HEK293 (cell line): ENCODE data around the gene KREMEN1.

Experiments used
- GLIS2 ChIP-seq: fragments of 450-650 bp; formaldehyde crosslinking; IDR thresholded peaks from 2 replicates; pipeline ENCODE4 v1.5.1; 2016; ENCODE audit warnings: missing biosample characterization, missing genetic modification characterization
- HOXD13 ChIP-seq: sonication (generic); formaldehyde crosslinking; IDR thresholded peaks from 2 replicates; pipeline ENCODE4 v1.8.0; 2022; ENCODE audit warnings: missing genetic modification reagents, borderline replicate concordance
- IKZF3 ChIP-seq: fragments of 450-650 bp; IDR thresholded peaks from 2 replicates; pipeline ENCODE4 v1.5.0; 2018; ENCODE audit warnings: missing biosample characterization, mild to moderate bottlenecking, missing genetic modification characterization, moderate library complexity
- KLF1 ChIP-seq: fragments of 450-650 bp; formaldehyde crosslinking; IDR thresholded peaks from 2 replicates; pipeline ENCODE4 v1.5.1; 2016; ENCODE audit warnings: missing biosample characterization, missing genetic modification characterization
- REPIN1 ChIP-seq: fragments of 450-650 bp; formaldehyde crosslinking; IDR thresholded peaks from 2 replicates; pipeline ENCODE4 v1.5.1; 2017; ENCODE audit warnings: missing biosample characterization, missing genetic modification characterization, low read depth
- SCRT2 ChIP-seq: fragments of 450-650 bp; formaldehyde crosslinking; IDR thresholded peaks from 2 replicates; pipeline ENCODE4 v1.5.1; 2016; ENCODE audit warnings: missing biosample characterization, missing genetic modification characterization
- SETDB1 ChIP-seq: IDR thresholded peaks from one replicate; pipeline ENCODE4 v1.6.1; 2017; ENCODE audit warnings: mild to moderate bottlenecking, low read length, moderate library complexity, mixed read lengths; ENCODE audit not compliant: insufficient read length
- SP7 ChIP-seq: fragments of 450-650 bp; formaldehyde crosslinking; IDR thresholded peaks from 2 replicates; pipeline ENCODE4 v1.5.1; 2016; ENCODE audit warnings: missing biosample characterization, missing genetic modification characterization
- WT1 ChIP-seq: fragments of 450-650 bp; formaldehyde crosslinking; IDR thresholded peaks from 2 replicates; pipeline ENCODE4 v1.5.1; 2016; ENCODE audit warnings: missing biosample characterization, missing genetic modification characterization
- ZBTB1 ChIP-seq: fragments of 450-650 bp; formaldehyde crosslinking; IDR thresholded peaks from 2 replicates; pipeline ENCODE4 v1.5.1; 2016; ENCODE audit warnings: missing biosample characterization, missing genetic modification characterization
- ZBTB17 ChIP-seq: fragments of 450-650 bp; formaldehyde crosslinking; IDR thresholded peaks from 2 replicates; pipeline ENCODE4 v1.5.1; 2016; ENCODE audit warnings: missing biosample characterization, missing genetic modification characterization
- ZBTB20 ChIP-seq: fragments of 450-650 bp; formaldehyde crosslinking; IDR thresholded peaks from 2 replicates; pipeline ENCODE4 v1.5.1; 2016; ENCODE audit warnings: missing biosample characterization, missing genetic modification characterization
- ZBTB8A ChIP-seq: fragments of 450-650 bp; formaldehyde crosslinking; IDR thresholded peaks from 2 replicates; pipeline ENCODE4 v1.5.1; 2016; ENCODE audit warnings: missing biosample characterization, missing genetic modification characterization
- ZNF184 ChIP-seq: fragments of 450-650 bp; IDR thresholded peaks from 2 replicates; pipeline ENCODE4 v1.5.1; 2018; ENCODE audit warnings: missing biosample characterization, mild to moderate bottlenecking, missing genetic modification characterization
- ZNF214 ChIP-seq: fragments of 450-650 bp; formaldehyde crosslinking; IDR thresholded peaks from 2 replicates; pipeline ENCODE4 v1.5.1; 2017; ENCODE audit warnings: missing biosample characterization, mild to moderate bottlenecking, missing genetic modification characterization, borderline replicate concordance
- ZNF223 ChIP-seq: fragments of 450-650 bp; formaldehyde crosslinking; IDR thresholded peaks from 2 replicates; pipeline ENCODE4 v1.5.1; 2016; ENCODE audit warnings: missing biosample characterization, missing genetic modification characterization
- ZNF362 ChIP-seq: fragments of 450-650 bp; formaldehyde crosslinking; IDR thresholded peaks from 2 replicates; pipeline ENCODE4 v1.5.1; 2016; ENCODE audit warnings: missing biosample characterization, missing genetic modification characterization
- ZNF48 ChIP-seq: fragments of 450-650 bp; formaldehyde crosslinking; IDR thresholded peaks from 2 replicates; pipeline ENCODE4 v1.5.1; 2016; ENCODE audit warnings: missing biosample characterization, missing genetic modification characterization
- ZNF488 ChIP-seq: fragments of 450-650 bp; formaldehyde crosslinking; IDR thresholded peaks from 2 replicates; pipeline ENCODE4 v1.5.1; 2016; ENCODE audit warnings: missing biosample characterization, missing genetic modification characterization
- ZNF544 ChIP-seq: fragments of 450-650 bp; formaldehyde crosslinking; IDR thresholded peaks from 2 replicates; pipeline ENCODE4 v1.5.0; 2017; ENCODE audit warnings: missing biosample characterization, missing genetic modification characterization
- ZNF549 ChIP-seq: fragments of 450-650 bp; IDR thresholded peaks from 2 replicates; pipeline ENCODE4 v1.5.1; 2018; ENCODE audit warnings: missing biosample characterization, missing genetic modification characterization, mild to moderate bottlenecking, inconsistent platforms, moderate library complexity
- ZNF580 ChIP-seq: fragments of 450-650 bp; formaldehyde crosslinking; IDR thresholded peaks from 2 replicates; pipeline ENCODE4 v1.5.1; 2016; ENCODE audit warnings: missing biosample characterization, missing genetic modification characterization
- ZNF596 ChIP-seq: fragments of 450-650 bp; IDR thresholded peaks from 2 replicates; pipeline ENCODE4 v1.5.0; 2018; ENCODE audit warnings: missing biosample characterization, mild to moderate bottlenecking, missing genetic modification characterization, moderate library complexity
- ZNF610 ChIP-seq: fragments of 450-650 bp; formaldehyde crosslinking; IDR thresholded peaks from 2 replicates; pipeline ENCODE4 v1.5.1; 2016; ENCODE audit warnings: missing biosample characterization, missing genetic modification characterization, borderline replicate concordance
- ZNF624 ChIP-seq: fragments of 450-650 bp; formaldehyde crosslinking; IDR thresholded peaks from 2 replicates; pipeline ENCODE4 v1.5.1; 2017; ENCODE audit warnings: missing biosample characterization, missing genetic modification characterization
- ZNF654 ChIP-seq: fragments of 450-650 bp; formaldehyde crosslinking; IDR thresholded peaks from 2 replicates; pipeline ENCODE4 v1.5.1; 2016; ENCODE audit warnings: low read depth, missing biosample characterization, missing genetic modification characterization
- ZNF670 ChIP-seq: fragments of 450-650 bp; formaldehyde crosslinking; IDR thresholded peaks from 2 replicates; pipeline ENCODE4 v1.5.1; 2016; ENCODE audit warnings: missing biosample characterization, missing genetic modification characterization, low read depth
- ZNF701 ChIP-seq: fragments of 450-650 bp; formaldehyde crosslinking; IDR thresholded peaks from 2 replicates; pipeline ENCODE4 v1.5.1; 2016; ENCODE audit warnings: missing biosample characterization, missing genetic modification characterization
- ZNF76 ChIP-seq: fragments of 450-650 bp; formaldehyde crosslinking; IDR thresholded peaks from 2 replicates; pipeline ENCODE4; 2016; ENCODE audit warnings: low read depth, missing biosample characterization, missing genetic modification characterization, borderline replicate concordance
- ZNF776 ChIP-seq: fragments of 450-650 bp; formaldehyde crosslinking; IDR thresholded peaks from 2 replicates; pipeline ENCODE4 v1.5.0; 2017; ENCODE audit warnings: missing biosample characterization, missing genetic modification characterization, borderline replicate concordance
- ZNF843 ChIP-seq: fragments of 450-650 bp; formaldehyde crosslinking; IDR thresholded peaks from 2 replicates; pipeline ENCODE4 v1.5.1; 2016; ENCODE audit warnings: missing biosample characterization, missing genetic modification characterization
- ZSCAN4 ChIP-seq: fragments of 450-650 bp; formaldehyde crosslinking; IDR thresholded peaks from 2 replicates; pipeline ENCODE4 v1.5.1; 2017; ENCODE audit warnings: missing biosample characterization, missing genetic modification characterization
- TF ChIP-seq, protein P1 (sequence below): fragments of 450-650 bp; formaldehyde crosslinking; IDR thresholded peaks from 2 replicates; pipeline ENCODE4 v1.5.1; 2016; ENCODE audit warnings: missing biosample characterization, missing genetic modification characterization
- TF ChIP-seq, protein P2 (sequence below): fragments of 450-650 bp; formaldehyde crosslinking; IDR thresholded peaks from 2 replicates; pipeline ENCODE4 v1.5.1; 2017; ENCODE audit warnings: missing biosample characterization, missing genetic modification characterization

The KREMEN1 gene

DNA sequence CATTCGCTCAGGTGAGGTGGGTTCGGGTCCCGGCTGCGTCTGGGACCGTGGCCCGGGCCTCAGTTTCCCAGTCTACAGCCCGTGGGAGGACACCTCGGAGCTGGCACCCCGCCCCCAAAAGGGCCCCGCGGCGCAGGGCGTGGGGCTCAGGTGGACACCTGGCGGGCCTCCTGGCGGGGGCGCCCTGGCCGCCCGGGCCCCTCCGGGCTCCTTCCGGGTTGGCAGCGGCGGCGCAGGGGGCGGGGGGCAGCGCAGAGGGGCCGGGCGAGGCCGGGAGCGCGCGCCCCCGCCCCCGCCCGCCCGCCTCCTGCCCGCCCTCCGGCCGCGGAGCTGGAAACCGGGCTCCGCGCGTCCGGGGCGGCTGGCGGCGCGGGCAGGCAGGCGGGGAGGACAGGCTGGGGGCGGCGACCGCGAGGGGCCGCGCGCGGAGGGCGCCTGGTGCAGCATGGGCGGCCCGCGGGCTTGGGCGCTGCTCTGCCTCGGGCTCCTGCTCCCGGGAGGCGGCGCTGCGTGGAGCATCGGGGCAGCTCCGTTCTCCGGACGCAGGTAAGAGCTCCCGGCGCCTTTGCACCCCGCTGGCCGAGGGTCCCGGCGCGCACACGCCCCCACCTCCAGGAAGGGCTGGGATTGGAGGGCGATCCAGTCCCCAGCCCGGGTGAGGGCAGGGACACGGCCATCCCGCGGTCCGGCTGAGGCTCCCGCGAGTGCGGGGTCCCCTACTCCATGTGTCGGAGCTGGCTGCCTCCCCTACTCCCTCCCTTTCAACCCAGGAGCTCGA, 132.9 kb downstream of the KREMEN1 start, which contains the start of gene EMID1 (continued):
- TF ChIP-seq ZNF184 (no peak), HOXD13 (CRISPR knock-in tag) (no peak), ZNF610 (tag by site-specific recombination) (no peak), SETDB1 (no peak), ZNF624 (tag by site-specific recombination) (no peak), ZNF48 (tag by site-specific recombination) (no peak), REPIN1 (tag by site-specific recombination) (no peak), WT1 (tag by site-specific recombination) (no peak), ZBTB17 (tag by site-specific recombination) (no peak), IKZF3 (tag by site-specific recombination) (peak; percentile 8; the same call in 1 of the 2 replicates), ZNF549 (tag by site-specific recombination) (no peak), ZNF701 (tag by site-specific recombination) (no peak), ZNF223 (tag by site-specific recombination) (no peak), ZNF580 (no peak), ZBTB20 (tag by site-specific recombination) (peak; percentile 50; the same call in 1 of the 2 replicates), ZNF488 (no peak), ZNF776 (no peak), ZNF843 (tag by site-specific recombination) (no peak), ZSCAN4 (tag by site-specific recombination) (no peak), SP7 (tag by site-specific recombination) (no peak), ZNF544 (no peak), SCRT2 (tag by site-specific recombination) (no peak), ZNF362 (no peak), ZNF670 (no peak), ZBTB8A (tag by site-specific recombination) (peak; percentile 90), KLF1 (no peak), ZNF76 (tag by site-specific recombination) (no peak; the same call in 1 of the 2 replicates), ZBTB1 (tag by site-specific recombination) (no peak), ZNF214 (no peak), ZNF596 (tag by site-specific recombination) (no peak), GLIS2 (tag by site-specific recombination) (peak; percentile 54), ZNF654 (tag by site-specific recombination) (no peak)
- TF ChIP-seq, protein P1, sequence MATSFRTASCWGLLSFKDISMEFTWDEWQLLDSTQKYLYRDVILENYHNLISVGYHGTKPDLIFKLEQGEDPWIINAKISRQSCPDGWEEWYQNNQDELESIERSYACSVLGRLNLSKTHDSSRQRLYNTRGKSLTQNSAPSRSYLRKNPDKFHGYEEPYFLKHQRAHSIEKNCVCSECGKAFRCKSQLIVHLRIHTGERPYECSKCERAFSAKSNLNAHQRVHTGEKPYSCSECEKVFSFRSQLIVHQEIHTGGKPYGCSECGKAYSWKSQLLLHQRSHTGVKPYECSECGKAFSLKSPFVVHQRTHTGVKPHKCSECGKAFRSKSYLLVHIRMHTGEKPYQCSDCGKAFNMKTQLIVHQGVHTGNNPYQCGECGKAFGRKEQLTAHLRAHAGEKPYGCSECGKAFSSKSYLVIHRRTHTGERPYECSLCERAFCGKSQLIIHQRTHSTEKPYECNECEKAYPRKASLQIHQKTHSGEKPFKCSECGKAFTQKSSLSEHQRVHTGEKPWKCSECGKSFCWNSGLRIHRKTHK (tag by site-specific recombination), result no peak
- TF ChIP-seq, protein P2, sequence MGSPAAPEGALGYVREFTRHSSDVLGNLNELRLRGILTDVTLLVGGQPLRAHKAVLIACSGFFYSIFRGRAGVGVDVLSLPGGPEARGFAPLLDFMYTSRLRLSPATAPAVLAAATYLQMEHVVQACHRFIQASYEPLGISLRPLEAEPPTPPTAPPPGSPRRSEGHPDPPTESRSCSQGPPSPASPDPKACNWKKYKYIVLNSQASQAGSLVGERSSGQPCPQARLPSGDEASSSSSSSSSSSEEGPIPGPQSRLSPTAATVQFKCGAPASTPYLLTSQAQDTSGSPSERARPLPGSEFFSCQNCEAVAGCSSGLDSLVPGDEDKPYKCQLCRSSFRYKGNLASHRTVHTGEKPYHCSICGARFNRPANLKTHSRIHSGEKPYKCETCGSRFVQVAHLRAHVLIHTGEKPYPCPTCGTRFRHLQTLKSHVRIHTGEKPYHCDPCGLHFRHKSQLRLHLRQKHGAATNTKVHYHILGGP (tag by site-specific recombination), result no peak
